GM12864 (cell line): Measurements from ENCODE around the gene MAGI1.

Source experiments
- DNase-seq: peaks from one replicate; pipeline ENCODE4 v3.0.0-alpha.2; 2011; ENCODE audit warnings: low read depth
- H3K4me3 ChIP-seq: 2 replicates; pipeline ENCODE4 v1.5.1; 2011; ENCODE audit warnings: mild to moderate bottlenecking, low read depth, low read length, control low read depth
- TF ChIP-seq, protein P1 (sequence below): IDR thresholded peaks from 2 replicates; pipeline ENCODE4 v1.5.1; 2011; ENCODE audit warnings: low read depth, mild to moderate bottlenecking, moderate library complexity, low read length, control low read depth, inconsistent platforms; ENCODE audit errors: missing control alignments

MAGI1 gene

GRCh38 chr3:66023738-66024385 is 14.9 kb downstream of the MAGI1 start:
- DNase-seq, result no peak
- H3K4me3 ChIP-seq, result no peak overlapping the region
- TF ChIP-seq, protein P1, sequence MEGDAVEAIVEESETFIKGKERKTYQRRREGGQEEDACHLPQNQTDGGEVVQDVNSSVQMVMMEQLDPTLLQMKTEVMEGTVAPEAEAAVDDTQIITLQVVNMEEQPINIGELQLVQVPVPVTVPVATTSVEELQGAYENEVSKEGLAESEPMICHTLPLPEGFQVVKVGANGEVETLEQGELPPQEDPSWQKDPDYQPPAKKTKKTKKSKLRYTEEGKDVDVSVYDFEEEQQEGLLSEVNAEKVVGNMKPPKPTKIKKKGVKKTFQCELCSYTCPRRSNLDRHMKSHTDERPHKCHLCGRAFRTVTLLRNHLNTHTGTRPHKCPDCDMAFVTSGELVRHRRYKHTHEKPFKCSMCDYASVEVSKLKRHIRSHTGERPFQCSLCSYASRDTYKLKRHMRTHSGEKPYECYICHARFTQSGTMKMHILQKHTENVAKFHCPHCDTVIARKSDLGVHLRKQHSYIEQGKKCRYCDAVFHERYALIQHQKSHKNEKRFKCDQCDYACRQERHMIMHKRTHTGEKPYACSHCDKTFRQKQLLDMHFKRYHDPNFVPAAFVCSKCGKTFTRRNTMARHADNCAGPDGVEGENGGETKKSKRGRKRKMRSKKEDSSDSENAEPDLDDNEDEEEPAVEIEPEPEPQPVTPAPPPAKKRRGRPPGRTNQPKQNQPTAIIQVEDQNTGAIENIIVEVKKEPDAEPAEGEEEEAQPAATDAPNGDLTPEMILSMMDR, result no peak

GRCh38 chr3:66023229-66023628 is 15.5 kb downstream of the MAGI1 start:
- H3K4me3 ChIP-seq, result no peak overlapping the region
- TF ChIP-seq, protein P1, result no peak
- no peak for DNase-seq

GRCh38 chr3:66021731-66022131 is 17.0 kb downstream of the MAGI1 start:
- DNase-seq, result no peak
- H3K4me3 ChIP-seq, result no peak overlapping the region
- TF ChIP-seq, protein P1, result no peak

DNA sequence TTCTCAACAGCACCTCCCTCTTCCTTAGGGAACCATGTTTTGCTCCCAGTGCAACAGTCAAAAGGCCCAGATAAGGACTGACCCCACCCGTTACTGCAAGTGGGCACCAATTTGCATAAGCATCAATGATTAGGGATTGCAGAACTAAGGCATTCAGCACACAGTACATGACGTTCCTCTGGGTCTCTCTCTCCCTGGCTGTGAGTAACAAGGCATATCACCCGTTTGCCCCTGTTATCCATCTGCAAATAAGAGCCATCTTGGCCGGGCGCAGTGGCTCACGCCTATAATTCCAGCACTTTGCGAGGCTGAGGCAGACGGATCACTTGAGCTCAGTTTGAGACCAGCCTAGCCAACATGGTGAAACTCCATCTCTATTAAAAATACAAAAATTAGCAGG is 18.8 kb downstream of the MAGI1 start:
- TF ChIP-seq, protein P1, result no peak
- no peak for DNase-seq
- no peak overlapping the region for H3K4me3 ChIP-seq

- TF ChIP-seq, protein P1, result no peak
- H3K4me3 ChIP-seq, result no peak overlapping the region
Measured at GRCh38 chr3:66018057-66019033, 20.4 kb downstream of the MAGI1 start.

DNA sequence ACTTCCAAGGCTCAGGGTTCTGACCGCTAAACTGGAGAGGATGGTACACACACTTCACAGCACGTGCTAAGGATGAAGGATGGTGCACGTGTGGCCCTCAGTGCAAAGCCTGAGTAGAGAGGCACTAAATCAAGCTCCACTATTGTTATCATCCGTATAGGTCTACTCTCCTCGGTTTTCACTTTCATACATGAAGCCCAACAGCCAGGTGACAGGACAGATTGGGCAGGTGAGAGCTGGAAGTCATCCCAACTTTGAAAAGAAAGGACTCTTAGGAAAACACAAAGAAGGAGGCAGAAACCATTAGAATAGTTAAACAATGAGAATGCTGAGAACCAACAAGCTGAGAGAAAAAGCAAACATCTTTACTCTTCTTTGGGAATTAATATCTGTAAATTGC is 21.1 kb downstream of the MAGI1 start:
- DNase-seq, result no peak
- TF ChIP-seq, protein P1, result no peak

More at GRCh38 chr3:66018057-66019033, 20.4 kb downstream of the MAGI1 start:
- no peak for DNase-seq

More for the DNA sequence above, 21.1 kb downstream of the MAGI1 start:
- no peak overlapping the region for H3K4me3 ChIP-seq
